Activated T-helper 1 cell treated with anti-CD3 and anti-CD28 coated beads, Interleukin-2, amount 50 U/mL, for 16 hours (primary cell): Measurements from ENCODE around the gene ASTN2.
"Not testable (repeated sequence)": the region's sequence is repeated elsewhere in the genome, so short reads cannot be mapped to it uniquely, and the experiment has no call there.

Experiments used
- DNase-seq, 2 donors: peaks; one replicate each; pipeline ENCODE4 v3.0.0-alpha.2; 2020; ENCODE audit warnings: low read depth in 1 of 2, low spot score in 1 of 2

ASTN2 gene

GRCh38 chr9:117081641-117082317 is 333.1 kb downstream of the ASTN2 start:
- no peak for DNase-seq

- DNase-seq: no peak
Observed at GRCh38 chr9:117080765-117081390, 334.0 kb downstream of the ASTN2 start.

- DNase-seq: no peak
Observed at GRCh38 chr9:117076571-117077290, 338.1 kb downstream of the ASTN2 start.

GRCh38 chr9:117075636-117076035 is 339.2 kb downstream of the ASTN2 start:
- no peak for DNase-seq

GRCh38 chr9:117074784-117075520 is 339.9 kb downstream of the ASTN2 start:
- DNase-seq: no peak

- DNase-seq: no peak
Observed at GRCh38 chr9:117074342-117074662, 340.6 kb downstream of the ASTN2 start.

GRCh38 chr9:117073539-117074341 is 341.1 kb downstream of the ASTN2 start:
- no peak for DNase-seq

GRCh38 chr9:117073071-117073470 is 341.8 kb downstream of the ASTN2 start:
- no peak for DNase-seq

- DNase-seq: no peak
Observed at GRCh38 chr9:117072216-117072615, 342.6 kb downstream of the ASTN2 start.

GRCh38 chr9:117071673-117072207 is 343.1 kb downstream of the ASTN2 start:
- not testable (repeated sequence) for DNase-seq

GRCh38 chr9:117063721-117064471 is 351.0 kb downstream of the ASTN2 start:
- DNase-seq: no peak

- no peak for DNase-seq
Observed at GRCh38 chr9:117060963-117061362, 353.9 kb downstream of the ASTN2 start.

- DNase-seq: no peak
Observed at GRCh38 chr9:117050007-117050406, 364.9 kb downstream of the ASTN2 start.

- DNase-seq: no peak
Observed at GRCh38 chr9:117046666-117047327, 368.1 kb downstream of the ASTN2 start.

- no peak for DNase-seq
Observed at GRCh38 chr9:117044241-117044640, 370.6 kb downstream of the ASTN2 start.

- no peak for DNase-seq
Observed at GRCh38 chr9:117043159-117043558, 371.7 kb downstream of the ASTN2 start.

- no peak for DNase-seq
Observed at GRCh38 chr9:117035546-117035945, 379.3 kb downstream of the ASTN2 start.

GRCh38 chr9:117034866-117035265 is 380.0 kb downstream of the ASTN2 start:
- DNase-seq: no peak

GRCh38 chr9:117030254-117030768 is 384.5 kb downstream of the ASTN2 start:
- DNase-seq: no peak
